NCI-H460 (cell line): Measurements from ENCODE around the gene EDC3. TPM values are rescaled to one million over a fixed set of nuclear protein-coding genes. Genes with fewer than 3 reads are reported as not detected.

Experiments
- DNase-seq: peaks from one replicate; pipeline ENCODE4 v3.0.0-alpha.2; 2016; ENCODE audit warnings: low read depth; ENCODE audit errors: extremely low read depth
- total RNA-seq: library from RNA; depleted of rRNA; stranded (reverse); fragments of >200 nt; shearing (Covaris generic); gene quantifications from 2 replicates; pipeline ENCODE4 v1.2.3, GENCODE V29; 2014; rRNA removed

Gene EDC3
- total RNA-seq, 1 experiment from 2014 or later, result 10.3 TPM

- no peak for DNase-seq
These were observed 106.0 kb downstream of the EDC3 start for GRCh38 chr15:74589826-74590225.

- DNase-seq, result no peak
These were observed 110.0 kb downstream of the EDC3 start for GRCh38 chr15:74585857-74586256.

DNA sequence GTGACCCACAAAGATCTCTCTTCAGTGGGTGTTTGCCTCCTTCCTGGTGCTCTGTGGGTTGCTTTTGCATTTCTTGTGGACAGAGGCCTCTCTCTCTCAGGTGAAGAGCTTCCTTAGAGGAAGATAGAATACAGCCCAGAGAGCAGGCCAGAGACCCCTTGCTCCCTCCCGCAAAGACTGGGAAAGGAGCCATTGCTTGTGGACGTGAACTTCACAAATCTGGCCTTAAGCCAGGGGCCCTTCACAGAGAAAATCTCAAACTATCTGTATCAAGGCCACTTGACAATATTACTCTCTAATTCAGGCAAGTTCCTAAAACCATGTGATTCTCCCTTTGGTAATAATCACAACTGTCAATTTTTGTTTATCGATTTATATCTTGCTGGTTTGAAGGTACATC lies 110.6 kb downstream of the EDC3 start:
- no peak for DNase-seq

DNA sequence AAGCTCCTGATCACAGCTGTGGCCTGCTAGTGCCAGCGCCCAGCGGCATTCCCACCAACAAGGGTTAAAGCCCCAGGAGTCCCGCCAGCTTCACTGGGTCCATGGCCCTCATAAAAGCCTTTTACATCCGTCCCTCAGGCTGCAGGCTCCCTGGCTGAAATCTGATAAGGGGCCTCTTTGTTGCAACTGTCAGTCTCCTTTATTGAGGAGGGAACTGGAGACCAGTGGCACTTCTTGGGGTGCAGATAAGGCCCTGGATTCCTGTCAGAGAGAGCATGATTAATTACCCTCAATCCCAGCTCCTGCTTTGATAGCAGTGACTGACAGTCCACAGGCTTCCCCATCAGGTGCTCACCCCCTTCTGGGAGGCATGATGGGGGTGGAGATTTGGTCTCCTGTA lies 111.0 kb downstream of the EDC3 start:
- no peak for DNase-seq

DNA sequence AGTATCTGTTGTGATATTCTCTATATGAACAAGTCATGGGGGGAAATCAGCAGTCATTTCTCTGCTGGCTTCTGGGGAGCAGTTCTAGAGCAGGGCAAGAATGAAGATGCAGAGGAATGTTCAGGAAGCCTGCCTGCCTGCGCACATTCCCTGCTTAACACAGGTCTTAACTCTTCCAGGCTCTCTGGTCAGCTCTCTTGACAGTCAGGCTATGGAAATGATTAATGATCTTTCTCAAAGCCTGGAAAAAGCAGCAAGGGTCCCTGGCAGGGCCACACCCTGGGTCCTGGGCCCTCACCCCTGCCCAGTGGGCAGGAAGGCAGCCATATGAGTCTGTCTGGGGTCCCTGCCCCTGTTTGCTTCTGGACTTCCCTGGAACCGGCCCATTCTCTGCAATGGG lies 111.6 kb downstream of the EDC3 start:
- no peak for DNase-seq

Other genes with a start within 250 kb of the EDC3 start
- 39.8 and 47.7 TPM in 2 replicates for gene UBL7, start 234.9 kb downstream of the EDC3 start, total RNA-seq
- 2.1 and 2.8 TPM in 2 replicates for gene ARID3B, start 154.8 kb downstream of the EDC3 start, total RNA-seq
- 37.8 and 49.8 TPM in 2 replicates for gene CLK3, start 80.2 kb downstream of the EDC3 start, total RNA-seq
- not detected in 2 replicates for gene CYP1A1, start 29.5 kb upstream of the EDC3 start, total RNA-seq
- gene CYP1A2, start 52.8 kb upstream of the EDC3 start, total RNA-seq, result not detected in 2 replicates
- 22.4 and 26.7 TPM in 2 replicates for gene CSK, start 86.1 kb upstream of the EDC3 start, total RNA-seq
- gene LMAN1L, start 116.8 kb upstream of the EDC3 start, total RNA-seq, result not detected in 2 replicates
- gene CPLX3, start 130.6 kb upstream of the EDC3 start, total RNA-seq, result 0.07 TPM in 1 of 2 replicates, not detected in the other
- gene ULK3, start 147.1 kb upstream of the EDC3 start, total RNA-seq, result 32.1 and 32.7 TPM in 2 replicates
- 20.4 and 27.6 TPM in 2 replicates for gene SCAMP2, start 177.3 kb upstream of the EDC3 start, total RNA-seq
- gene MPI, start 194.0 kb upstream of the EDC3 start, total RNA-seq, result 31.6 and 39.8 TPM in 2 replicates
- gene FAM219B, start 210.8 kb upstream of the EDC3 start, total RNA-seq, result 41.3 and 41.9 TPM in 2 replicates
- 235 and 237 TPM in 2 replicates for gene COX5A, start 242.0 kb upstream of the EDC3 start, total RNA-seq